HG02571 (cell line): ENCODE results near the gene TEX26.

Source experiments
- ATAC-seq: cut with Tn5 transposase; IDR thresholded peaks from one replicate; pipeline ENCODE4 v1.9.1; 2021; ENCODE audit warnings: mild to moderate bottlenecking, moderate library complexity; ENCODE audit not compliant: unreplicated experiment

The TEX26 gene

DNA sequence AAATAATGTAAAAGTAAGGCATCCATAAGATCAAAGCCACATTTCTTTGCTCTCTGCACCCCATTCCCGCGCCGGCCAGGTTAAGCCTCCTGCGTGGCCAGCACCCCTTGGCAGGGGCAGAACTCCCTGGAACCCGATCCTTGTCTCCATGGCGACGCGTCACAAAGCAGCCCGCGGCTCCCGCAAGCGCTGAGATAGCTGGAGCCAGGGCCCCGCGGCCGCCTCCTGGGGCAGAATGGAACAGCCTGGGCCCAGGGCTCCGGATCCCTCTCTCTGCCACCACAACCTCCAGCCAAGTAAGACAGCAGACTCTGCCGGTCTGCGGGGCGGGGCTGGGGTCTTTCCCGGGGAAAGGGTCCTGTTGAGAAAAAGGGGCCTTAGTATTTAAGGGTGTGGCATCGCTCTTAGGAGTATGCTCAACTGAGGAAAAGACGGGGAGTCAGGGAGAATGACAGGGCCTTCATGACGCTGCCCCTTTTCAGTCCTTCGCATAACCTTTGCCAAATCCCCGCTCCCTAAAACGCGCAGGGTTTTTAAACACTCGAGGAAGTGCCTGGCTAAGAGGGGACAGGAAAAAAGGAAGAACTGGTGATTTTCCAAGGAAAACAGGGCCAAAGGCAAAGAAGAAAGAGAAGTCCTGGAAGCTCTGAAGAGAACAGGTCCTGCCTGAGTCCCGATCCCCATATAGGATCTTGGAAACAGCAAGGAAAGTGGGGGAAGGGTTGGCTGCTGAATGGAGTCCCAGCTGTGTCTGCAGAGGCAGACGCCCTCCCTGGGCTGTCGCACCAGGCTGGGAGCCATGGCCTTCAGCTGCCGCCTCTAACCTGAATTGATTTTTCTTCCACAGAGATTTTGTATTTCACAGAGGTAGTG lies at the start of gene TEX26:
TEX26 (plus strand) TSS at position 176 of the 873 bp plus-strand sequence; CDS start at position 236, 60 bp downstream.
- ATAC-seq, result no peak

DNA sequence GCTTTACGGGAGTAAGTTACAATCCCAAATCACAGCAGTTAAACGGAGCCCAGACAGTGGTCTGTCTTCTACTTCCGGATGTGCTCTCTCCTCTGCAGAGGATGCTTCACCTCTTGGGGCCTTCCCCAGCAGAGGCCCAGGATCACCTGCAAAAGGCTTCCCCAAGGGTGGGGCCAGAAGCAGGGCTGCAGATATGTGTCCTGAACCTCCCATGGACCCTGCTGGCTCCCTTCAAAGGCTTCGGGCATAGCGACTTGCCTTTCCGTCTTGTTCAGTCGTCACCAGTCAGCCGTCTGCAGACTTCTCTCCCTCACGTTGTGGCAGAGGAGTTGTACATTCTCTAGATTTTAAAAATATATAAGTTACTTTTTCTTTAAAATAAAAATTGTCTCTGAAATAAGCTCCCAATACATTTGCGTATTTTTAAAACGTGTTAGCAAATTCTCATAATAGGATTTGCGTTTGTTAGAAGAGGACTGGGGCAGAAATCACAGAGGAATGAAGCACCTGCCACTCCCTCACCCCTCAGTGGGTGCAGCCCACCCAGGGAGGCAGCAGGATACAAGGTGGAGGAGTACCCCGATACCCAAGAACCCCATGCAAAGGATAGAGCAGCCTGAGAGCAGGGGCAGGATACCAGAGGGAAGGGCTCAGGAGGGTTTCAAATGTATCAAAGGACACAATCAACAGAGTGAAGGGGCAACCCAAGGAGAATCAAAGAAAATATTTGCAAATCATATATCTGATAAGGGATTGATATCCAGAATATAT lies 49.3 kb upstream of the TEX26 start:
- ATAC-seq, result no peak

DNA sequence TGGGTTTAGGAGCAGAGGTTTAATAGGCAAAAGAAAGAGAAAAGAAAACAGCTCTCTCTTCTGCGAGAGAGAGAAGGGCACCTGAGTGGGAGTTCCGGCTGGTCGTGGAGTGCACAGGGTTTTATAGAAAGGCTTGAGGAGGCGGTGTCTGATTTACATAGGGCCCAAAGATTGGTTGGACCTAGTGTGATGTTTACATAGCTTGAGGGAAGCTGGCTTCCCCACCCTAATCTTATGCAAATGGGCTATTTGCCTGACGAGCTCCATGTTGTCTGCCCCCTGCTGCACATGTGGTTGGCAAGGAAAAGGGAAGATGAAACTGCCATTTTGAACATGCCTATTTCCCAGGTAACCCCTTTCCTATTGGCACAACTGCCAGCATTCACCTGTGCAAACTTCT lies 47.9 kb upstream of the TEX26 start:
- no peak for ATAC-seq

DNA sequence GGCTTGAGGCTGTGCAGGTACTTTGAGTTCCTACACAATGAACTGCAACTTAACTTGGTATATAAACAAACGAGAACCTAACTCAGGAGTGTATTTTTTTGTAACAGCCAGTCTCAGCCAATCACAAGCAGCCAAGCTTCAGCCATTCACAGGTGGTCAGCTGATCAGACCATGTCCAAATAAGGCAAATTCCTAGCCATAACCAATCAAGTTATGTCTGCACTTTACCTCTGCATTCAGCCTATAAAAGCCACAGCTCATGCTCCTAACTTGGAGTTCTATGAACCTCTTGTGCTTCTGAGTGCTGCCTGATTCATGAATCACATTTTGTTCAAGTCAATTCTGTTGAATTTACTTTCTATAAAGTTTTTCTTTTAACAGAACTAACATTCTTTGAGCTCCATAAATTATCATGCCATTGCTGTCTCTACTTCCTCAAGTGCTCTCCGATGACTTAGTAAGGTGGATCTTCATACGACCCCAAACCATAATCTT lies 43.2 kb upstream of the TEX26 start:
- no peak for ATAC-seq

DNA sequence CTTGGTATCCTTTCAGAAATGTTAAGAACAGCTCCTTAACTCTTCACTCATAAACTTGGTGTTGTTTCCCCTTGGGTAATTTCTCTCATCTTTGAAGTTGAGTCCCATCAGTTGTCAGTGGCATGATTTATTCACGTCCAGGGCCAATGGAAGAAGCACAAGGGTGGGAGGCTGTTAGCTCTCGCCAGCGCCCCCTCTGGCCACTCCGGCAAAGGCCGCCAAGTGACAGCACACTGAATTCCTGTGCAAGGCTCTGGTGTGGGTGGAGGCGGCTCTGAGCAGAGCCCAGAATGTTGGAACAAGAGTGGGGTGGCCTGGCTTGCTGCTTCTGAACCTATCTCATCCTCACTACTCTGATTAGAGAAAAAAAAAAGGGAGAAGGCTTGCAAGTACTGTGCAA lies 39.5 kb upstream of the TEX26 start:
- no peak for ATAC-seq

GRCh38 chr13:30895773-30896172 lies 36.7 kb upstream of the TEX26 start:
- no peak for ATAC-seq

GRCh38 chr13:30898070-30898469 lies 34.4 kb upstream of the TEX26 start:
- no peak for ATAC-seq

- ATAC-seq, result no peak
These were observed 33.7 kb upstream of the TEX26 start for GRCh38 chr13:30898678-30899241.

DNA sequence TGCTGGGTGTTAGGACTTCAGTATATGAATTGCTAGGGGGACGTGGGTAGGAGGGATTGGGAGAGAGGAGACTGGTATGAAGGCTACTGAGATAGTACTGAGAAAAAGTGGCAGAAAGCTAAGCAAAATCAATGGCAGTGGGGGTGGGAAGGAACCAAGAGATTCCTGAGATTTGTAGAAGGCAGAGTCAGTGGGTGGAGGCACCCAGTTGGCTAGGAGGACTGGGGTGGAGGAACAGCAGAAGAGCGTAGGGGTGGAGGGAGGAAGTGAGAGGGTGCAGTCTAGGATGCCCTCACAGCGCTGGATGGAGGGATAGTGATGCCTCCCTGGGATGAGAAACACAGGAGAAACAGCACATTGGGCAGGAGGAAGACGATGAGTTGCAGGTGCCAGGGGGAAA lies 32.0 kb upstream of the TEX26 start:
- ATAC-seq, result no peak

DNA sequence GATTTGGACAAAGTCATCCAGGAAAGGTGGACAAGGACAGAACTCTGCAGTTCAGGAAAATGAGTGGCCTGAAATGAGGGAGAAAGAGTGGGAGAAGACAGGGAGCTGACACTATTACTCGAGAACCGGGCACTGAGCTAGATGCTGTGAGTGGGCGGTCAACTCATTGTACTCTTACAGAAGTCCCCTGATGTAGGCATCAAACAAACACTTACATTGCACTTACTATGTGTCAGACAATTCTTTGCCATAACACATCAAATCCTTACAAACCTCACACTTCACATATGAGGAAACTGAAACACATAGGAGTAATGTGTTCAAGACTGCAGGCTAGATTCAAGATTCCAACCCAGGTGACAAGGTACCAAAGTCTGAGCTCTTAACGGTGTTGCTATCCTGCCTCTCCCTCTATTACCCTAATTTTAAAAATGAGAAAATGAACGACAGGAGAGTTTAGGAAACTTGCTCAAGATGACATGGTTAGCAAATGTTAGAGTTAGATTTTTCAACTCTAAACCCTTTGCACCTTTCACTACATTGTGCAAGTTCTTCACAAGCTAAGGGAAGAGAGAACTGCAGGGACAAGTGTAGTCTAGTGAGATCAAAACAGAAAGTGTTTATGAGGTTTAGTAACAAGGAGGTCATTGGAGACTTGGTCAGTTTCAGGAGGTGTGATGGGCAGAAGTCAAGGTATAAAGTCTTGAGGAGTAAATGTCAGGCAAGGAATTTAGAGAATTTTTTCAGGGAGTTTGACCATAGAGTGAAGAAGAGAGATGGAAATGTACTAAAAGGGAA lies 31.3 kb upstream of the TEX26 start:
- ATAC-seq, result no peak

DNA sequence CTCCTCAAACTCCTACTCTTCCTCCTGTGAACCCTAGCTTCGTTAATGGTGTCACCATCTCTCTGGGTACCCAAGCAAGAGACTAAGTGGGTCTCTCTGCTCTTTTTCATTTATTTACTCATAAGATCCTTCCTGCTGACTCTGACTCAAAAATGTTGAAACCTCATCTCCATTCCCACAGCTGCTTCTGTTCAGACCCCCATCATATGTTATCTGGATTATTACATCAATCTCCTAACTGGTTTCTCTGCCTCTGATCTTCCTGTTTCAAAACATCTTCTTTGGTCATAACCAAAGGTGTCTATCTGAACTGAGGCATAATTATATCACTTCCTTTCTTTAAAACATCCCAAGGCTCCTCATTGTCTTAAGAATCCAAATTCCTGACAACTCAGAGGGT lies 28.4 kb upstream of the TEX26 start:
- no peak for ATAC-seq

DNA sequence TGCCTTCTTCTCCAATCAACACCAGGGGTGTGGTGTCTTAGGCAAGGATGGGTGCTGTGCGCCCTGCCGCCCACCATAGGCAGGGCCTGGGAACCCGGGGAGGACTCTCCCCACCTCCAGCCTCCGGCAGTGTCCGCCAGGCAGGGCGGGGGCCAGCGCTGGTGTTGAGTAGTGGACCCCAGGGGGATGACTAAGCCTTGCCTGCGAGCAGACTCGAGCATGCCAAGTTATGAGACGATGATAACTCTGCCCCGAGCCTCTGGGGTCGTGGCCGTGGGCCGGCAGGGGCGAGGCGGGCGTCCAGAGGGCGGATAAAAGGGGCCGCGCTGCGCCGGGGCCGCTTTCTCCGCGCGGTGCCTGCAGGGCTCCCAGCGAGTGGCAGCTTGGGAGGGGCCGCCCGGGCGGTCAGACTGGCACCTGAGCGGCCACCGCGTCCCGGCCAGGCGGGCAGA lies 26.5 kb upstream of the TEX26 start, which contains the start of gene MEDAG:
MEDAG (plus strand) TSS at position 340 of the 452 bp plus-strand sequence. CDS start 245 bp downstream, outside the sequence.
- no peak for ATAC-seq

- ATAC-seq, result no peak
These were observed 25.9 kb upstream of the TEX26 start for GRCh38 chr13:30906411-30907051.

DNA sequence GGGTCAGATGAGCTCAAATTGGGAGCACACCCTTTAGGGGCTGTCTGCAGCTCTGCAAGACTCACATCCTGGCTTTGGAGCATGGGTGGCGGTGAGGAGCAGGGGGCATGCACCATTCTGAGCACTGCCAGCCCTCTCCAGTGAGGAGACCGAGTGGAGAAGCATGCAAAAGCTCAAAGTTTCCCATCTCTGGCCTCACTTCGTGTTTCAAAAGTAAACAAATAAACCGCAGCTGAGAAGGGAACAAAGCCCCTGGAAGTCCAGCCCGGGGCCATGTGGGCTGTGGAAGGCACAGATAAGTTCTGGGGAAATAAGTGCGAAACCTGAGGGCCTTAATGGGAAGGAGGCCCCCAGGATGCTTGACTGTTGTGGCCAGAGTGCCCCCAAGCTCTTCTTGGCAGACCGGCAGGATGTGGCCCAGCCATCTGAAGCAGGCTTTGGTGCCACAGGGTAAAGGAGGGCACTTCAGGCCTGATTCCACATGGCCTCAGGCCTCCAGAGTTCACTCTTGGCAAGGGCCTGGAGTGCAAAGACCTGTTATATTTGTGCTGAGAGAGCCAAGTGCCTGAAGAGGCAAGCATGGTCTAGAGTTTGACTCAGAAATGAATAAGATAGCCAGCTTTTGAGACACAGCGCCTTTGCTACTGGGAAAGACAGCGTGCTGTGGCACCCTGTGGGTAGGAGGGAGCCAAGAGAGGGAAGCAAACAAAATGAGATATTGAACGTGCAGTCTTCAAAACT lies 25.2 kb upstream of the TEX26 start:
- no peak for ATAC-seq

DNA sequence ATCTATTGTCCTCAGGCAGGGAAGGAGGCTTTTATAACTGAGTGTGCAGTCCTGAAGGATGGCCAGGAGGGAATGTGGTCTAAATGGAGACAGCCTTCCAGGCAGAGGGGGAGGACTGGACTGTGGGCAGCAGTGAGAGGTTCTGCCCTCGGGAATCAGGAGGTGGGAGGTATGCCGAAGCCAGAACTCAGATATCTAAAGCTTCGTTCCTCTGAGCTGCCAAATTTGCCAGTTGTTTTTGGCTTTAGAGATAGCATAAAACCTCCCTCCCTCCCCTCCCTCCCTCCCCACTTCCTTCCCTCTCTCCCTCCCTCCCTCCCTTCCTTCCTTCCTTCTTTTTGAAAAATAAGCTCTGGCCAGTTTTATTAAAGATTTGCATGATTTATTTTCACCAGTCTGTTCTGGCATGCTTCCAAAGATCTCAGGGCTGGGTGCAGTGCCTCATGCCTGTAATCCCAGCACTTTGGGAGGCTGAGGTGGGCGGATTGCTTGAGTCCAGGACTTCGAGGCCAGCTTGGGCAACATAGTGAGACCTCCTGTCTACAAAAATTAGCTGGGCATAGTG lies 24.0 kb upstream of the TEX26 start:
- no peak for ATAC-seq

DNA sequence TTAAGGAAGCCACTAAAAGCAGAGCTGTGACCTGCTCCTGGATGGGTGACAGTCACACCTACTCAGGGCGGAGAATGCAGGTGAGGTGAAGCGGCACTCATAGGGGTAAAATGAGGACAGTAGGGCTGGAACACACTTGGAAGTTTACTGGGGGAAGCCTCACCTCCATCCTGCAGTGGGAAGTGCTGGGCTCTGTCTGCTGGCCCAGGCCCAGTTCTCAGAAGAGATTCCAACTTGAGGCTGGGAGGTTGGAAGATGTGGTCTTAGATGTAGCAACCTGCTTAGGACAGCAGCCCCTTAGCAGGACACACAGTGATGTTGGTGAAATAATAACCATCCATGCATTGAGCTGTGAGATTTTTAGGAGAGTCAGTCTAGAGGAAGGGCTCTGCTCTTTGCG lies 21.8 kb upstream of the TEX26 start:
- no peak for ATAC-seq

GRCh38 chr13:30915691-30916541 lies 16.5 kb upstream of the TEX26 start:
- no peak for ATAC-seq

DNA sequence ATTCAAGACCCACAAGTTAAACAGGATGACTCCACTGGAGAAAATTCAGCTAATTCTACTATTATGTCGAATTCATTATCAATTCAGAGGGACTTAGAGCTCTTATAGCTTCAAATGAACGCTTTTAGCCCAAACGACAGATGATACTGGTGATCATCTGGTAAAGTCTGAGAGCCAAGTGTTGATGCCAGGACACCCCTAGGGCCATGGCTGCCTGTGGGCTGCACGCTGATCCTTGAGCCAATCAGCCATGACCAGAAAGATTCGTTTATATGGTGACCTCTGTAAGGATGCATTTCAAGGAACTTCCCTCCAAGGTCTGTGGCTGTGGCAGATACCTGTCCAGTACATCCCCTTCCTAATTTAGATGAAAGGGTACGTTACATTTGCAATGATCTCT lies 15.5 kb upstream of the TEX26 start:
- ATAC-seq, result no peak
